GM21528 (cell line): Measurements from ENCODE around the gene ZNF394.

Experiments
- ATAC-seq: cut with Tn5 transposase; IDR thresholded peaks from one replicate; pipeline ENCODE4 v1.9.1; 2021; ENCODE audit warnings: mild to moderate bottlenecking, moderate library complexity; ENCODE audit not compliant: unreplicated experiment, low FRiP score

The ZNF394 gene

DNA sequence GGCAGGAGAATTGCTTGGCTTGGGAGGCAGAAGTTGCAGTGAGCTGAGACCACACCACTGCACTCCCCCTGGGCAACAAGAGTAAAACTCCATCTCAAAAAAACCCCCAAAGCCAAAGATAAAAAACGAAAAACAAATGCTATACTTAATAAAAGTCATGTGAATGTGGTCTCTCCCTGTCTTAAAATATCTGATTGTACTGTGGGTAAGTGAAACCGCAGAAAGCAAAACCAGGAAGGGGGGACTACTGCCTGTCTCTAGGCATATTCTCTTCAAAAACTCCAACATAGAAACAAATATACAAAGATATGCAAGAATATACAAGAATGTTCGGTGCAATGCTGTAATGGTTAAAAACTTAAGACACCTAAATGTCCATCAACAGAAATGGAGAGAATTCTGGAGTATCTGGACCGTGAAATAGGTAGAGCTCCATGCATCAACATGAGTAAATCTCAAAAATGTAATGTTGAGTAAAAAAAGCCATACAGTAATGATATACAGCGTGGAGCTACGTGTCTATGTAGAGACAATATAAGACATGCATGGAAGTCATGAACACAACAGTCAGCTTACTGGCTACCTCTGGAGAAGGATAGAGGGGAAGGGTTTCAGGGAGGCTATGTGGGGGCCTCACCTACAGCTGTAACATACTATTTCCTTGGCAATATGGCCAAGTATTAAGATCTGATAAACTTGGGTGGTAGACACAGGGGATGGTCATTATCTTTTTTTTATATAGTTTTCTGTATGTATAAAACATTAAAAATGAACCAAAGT is 2.1 kb downstream of the ZNF394 start:
- ATAC-seq = no peak

DNA sequence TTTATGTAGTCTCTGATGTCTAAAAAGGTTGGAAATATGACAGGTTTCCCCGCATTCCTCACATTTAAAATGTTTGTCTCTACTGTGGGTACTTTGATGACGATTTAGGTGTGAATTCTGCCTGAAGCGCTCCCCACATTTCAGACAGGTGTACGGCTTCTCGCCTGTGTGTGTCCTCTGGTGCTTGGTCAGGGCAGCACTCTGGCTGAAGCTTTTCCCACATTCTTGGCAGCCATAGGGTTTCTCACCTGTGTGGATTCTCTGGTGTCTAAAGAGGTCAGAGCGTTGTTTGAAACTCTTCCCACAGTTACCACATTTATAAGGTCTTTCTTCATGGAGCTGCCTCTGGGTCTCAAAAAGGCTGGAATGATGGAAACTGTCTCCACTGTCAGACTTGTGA is 6.3 kb downstream of the ZNF394 start:
- no peak for ATAC-seq

DNA sequence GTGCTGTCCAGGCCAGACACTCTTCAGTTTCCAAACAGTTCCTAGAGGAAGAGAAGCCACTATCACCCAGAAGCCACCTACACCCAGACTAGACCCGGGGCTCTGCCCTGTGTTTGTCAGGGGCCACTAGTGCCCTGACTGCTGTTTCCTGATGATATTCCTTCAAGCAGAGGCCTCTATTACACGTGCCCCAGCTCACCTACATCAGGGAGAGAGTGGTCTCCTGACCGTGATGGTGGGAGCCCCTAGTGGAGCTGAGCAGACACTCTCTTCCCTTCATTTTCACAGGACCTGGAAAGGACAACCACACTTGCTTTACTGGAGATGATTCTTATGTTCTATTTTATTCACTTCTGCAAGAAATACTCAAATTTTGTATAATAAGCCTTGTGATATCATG is 9.2 kb downstream of the ZNF394 start:
- ATAC-seq = no peak

DNA sequence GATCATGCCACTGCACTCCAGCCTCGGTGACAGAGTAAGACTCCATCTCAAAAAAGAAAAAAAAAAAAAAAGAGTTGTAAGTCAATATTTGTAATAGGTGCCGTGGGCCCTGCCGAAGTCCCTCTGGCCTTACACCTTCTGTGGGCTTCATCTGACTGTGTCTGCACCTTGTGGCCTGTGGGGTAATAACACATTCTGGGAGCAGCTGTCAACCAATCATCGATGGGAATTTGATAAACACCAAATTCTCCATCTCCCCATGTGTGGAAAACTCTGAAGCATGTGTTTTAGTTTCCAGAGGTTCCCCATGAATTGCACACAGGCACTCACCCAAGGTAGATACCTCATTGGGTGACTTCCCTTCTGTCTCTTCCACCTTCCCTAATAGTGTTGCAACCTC is 10.8 kb downstream of the ZNF394 start:
- no peak for ATAC-seq

DNA sequence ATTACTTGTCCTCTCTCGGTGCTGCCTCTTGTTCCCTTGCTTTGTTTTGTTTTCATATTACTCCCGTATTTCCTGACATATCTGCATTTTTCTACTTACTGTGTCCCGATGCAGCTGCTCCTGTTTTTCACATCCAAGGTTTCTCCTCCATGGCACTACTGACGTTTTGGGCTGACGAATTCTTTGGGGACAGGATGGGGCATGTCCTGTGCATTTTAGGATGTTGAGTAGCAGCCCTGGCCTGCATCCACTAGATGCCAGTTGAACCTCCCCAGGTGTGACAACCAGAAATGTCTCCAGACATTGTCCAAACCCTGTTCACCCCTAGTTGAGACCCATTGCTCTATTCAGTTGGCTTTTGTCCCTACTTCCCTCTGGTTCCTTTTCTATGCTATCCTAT is 15.0 kb downstream of the ZNF394 start:
- ATAC-seq = no peak

DNA sequence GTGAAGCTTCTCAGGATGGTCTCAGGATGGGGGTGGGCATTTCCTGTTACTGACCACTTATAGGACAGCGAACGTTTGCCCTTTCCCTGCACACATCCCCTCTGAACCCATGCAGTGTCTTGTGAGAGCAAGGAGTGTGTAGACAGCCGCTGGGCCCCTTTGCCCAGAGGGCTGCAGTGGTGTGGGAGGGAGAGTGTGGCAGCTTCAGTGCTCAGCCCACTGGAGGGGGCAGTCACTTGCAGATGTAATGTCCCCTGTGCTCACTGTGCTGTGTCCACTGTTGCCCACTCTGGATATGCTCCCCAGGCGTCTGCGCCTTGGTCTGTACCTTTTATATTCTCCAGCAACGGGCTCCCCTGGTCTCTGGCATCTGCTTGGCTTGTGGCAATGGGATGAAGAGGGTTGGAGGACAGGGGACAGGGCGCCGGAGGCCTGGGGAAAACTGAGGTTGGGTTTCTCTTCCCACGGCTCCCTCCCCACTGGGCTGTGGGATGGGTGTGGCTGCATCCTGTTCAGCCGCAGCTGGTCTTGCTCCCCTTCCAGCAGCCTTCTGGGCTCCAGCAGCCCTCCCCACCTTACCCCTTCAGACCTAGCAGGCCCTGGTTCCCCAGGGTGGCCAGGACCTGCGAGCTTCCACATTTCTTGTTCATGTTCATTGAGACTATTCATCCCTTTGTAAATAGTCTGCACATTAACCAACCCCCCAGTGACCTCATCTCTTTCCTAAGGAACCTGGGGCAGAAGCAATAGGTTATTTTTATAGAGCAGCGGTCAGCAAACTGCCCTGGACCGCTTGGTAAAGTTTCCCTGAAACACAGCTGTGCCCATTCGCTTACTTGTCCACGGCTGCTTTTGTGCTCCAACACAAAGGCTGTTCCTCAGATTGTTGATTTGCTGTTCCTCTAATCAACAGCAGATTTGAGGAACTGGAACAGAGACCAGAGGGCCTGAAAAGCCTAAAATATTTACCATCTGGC is 21.3 kb downstream of the ZNF394 start:
- ATAC-seq = no peak

DNA sequence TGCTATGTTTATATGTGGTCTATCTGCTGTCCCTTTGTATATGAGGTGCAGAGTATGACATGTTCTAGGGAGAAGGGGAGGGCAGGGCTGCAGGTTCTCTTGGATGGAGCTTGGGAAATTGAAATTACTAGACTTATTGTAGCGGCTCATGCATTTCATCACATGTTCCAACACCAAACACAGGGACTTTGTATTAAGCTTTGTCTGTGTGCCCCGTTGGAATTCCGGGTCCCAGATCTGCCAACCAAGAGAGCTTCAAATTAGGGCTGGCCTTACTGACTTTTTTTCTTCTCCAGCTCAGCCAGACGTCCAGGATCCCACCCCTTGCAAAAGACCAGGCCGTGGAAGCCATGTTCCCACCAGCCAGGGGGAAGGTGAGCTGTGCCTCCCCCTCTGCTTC is 24.0 kb downstream of the ZNF394 start:
- ATAC-seq = no peak

DNA sequence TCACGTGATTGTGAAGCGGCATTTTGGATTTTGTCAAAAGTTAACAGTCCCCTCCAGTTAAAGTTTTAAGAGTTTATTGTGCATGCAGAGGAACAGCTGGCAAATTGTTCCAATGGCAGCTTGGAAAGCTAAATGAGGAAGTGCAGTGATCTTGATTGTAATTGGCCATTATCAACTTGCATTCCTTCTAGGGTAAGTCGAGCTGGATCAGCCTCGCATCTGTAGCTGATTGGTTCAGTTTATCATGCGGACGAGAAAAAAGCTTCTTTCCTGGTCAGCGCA is 26.8 kb downstream of the ZNF394 start:
- peak; percentile 10 for ATAC-seq

DNA sequence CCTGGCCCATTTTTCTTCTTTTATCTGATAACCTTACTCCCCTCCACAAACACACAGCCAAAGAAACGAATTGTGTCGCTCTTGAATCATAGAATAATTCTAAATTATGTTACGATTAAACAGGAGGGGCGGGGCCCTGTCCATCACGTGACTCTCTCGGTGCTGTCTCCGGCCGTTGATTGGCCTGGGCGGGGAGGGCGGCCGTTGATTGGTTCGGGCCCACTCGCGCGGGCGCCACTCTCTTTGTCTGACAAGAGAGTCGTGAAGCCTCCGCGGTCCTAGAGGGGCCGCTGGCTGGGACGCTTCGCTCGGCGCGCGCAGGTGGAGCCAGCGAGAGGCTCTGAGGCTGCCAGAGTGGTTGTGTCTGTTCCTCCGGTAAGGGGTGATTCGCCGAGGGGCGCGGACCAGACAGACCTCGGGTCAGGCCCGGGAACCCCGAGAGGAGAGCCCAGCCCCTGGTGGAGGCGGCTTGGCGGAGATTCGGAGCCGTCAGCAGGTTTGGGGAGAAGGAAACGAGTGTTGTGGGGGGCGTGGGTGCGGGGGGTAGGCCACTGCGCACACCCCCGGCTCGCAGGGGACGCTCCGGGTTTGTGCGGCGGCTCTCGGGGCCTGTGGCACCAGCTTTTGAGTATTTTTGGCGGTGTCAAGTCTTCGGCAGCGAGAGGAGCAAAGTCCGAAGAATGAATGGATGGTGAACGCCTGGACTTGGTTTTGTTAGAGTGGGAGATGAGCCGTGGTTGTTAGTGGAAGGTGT is 27.3 kb downstream of the ZNF394 start, which contains the start of gene ZNF789:
TSS of gene ZNF789 (plus strand) at position 330 of the 754 bp plus-strand sequence. CDS start 3,567 bp downstream, outside the sequence.
- peak; percentile 91 for ATAC-seq

DNA sequence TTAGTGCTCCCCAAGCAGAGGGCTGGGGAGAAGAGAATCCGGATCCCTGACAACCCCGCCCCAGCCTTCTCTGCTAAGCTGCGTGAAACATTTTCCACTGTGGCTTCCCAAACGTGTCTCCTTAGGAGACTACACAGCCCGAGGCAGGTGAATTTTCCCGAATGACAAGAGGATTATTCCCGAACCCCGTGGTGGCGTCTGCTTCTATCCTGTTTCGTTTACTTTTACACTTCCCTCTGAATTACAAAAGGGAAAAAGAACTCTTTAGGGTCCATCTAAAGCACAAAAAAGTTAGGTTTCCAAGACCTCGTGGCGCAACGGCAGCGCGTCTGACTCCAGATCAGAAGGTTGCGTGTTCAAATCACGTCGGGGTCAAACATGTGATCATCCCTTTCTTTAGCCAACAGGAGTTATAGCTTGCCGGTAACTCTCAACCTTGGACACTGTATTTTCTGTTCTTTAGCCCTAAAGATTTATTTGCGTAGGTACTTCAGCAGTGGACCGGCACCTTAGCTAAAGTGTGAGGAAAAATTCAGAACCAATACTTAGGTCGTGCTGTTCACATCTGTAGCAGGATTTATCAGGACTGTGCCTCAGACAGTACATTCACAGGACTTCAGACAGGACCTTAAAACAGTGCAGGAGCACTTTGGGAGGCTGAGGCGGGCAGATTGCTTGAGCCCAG is 30.6 kb downstream of the ZNF394 start:
- no peak for ATAC-seq

DNA sequence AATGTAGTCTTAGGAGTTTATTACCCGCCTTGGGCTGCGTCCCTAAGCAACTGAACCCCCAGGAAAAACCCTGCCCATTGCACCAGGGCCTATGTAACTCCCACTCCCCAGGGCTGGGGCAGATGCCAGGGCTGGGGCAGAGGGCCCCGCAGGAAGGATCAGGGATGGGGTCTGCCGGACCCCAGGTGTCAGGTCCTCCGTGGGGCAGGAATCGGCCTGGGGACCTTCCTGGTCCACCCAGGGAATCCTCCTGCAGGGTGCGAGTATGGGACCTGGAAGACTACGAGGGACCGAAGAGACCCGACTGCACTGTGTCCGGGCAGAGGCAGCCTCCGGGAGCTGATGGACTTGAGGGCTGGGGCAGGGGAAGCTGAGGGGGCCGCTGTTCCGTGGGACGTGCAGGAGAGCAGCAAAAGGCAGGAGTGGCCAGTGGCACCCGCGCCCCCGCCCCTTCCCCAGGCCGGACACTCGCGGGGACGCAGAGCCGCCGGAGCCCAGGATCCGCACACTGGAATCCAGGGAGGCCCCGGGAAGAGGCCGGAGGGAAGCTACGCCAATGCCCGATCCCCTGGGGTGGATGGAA is 31.7 kb downstream of the ZNF394 start:
- ATAC-seq = no peak

DNA sequence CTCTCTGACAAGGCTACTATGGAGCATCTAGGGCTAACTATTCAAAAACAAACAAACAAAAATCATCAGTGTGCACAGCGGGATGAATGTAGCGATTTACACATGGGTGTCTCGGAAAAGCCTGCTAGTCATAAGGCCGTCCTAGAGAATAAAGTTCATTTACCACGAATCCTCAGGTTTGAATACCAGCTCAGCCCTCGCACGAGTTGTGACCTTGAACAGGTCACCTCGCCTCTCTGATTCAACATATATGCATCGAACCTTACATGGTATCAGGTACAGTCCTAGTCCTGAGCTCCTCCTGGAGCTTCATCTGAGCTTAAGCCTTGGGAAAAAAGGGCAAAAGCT is 34.7 kb downstream of the ZNF394 start:
- ATAC-seq = no peak

DNA sequence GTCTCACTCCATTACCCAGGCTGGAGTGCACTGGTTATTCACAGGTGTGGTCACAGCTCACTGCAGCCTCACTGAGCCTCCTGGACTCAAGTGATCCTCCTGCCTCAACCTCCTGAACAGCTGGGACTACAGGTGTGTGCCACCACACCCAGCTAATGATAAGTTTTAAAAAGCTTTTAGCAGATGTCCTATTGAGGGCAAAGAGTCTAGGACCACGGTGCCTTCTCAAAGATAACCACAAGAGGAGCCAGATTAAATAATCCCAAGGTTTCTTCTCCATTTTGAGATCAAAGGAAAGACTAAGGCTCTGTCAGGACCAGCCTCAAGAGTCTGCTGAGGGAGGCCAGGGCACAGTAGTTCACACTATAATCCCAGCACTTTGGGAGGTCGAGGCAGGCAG is 38.9 kb downstream of the ZNF394 start:
- ATAC-seq = no peak

DNA sequence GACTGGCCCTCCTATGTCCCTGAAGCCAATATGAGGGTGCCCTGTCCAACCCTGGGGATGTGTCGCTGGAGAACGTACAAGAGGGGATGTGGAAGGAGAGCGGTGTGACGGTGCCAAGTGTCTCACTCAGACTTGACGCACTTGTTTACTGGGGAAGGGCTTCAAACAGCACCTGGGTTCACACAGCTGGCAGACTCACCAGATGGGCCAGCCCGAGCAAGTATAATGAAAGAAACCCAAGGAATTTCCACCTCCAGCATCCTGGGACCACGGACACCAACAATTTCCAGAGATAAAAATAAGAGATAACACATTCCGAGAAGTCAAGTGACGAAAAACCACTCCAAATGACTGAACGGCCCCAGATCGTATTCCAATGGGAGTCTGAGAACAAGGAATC is 39.4 kb downstream of the ZNF394 start:
- ATAC-seq = no peak

DNA sequence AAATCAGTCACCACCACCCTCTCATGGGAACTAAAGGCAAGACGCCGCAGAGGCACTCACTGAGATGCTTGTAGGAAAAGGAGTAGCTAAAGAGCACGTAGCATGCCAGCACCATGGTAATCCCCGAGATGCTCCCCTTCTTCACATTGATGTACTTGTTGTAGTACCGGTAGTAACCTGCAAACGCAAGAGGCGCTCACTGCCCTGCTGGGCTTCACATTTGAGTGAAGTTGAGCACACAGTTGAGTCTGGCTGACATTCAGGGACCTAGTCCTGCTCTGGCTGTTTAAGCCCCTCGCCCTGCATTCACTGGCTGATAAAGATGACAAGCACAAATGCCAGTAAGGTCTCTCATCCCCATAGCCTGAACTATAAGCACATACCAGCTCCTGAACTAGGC is 41.0 kb downstream of the ZNF394 start:
- no peak for ATAC-seq

DNA sequence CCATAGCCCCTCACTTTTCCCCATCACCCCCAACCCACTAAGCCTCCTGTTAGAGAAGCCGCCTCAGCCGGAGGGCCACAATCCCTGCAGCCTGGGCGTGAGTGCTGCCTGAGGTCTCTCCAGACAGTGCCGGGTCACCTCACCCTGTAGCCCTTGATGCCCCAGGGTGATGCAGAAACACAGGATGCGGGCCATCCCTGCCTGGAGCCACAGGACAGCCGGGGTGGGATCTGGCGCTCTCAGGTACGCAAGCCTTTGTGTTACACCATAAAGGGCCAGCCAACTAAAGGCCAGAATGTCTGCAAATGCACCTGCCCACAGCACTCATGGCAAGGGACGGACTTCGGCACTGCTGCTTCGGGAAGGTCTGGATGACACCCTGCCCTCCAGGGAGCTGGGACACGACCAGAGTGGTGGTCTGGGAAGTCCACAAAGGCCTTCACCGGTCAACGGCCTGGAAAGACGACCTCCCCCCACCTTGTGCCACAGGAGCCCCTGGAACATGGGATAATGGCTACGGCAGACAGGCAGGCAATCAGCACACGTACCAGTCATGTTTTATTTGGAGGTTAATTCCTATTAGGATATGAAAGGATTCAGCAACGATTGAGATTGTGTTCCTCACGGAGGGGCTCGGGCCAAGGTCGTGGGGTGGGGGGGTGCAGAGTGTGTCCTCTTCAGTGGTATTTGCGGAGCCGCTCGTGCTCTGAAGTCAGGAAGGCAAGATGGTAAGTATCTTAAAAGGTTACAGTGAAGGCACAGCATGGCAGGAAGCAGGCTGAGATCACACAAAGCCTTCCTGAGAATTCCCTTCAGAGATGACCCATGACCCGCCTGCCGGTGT is 42.2 kb downstream of the ZNF394 start:
- ATAC-seq = no peak

DNA sequence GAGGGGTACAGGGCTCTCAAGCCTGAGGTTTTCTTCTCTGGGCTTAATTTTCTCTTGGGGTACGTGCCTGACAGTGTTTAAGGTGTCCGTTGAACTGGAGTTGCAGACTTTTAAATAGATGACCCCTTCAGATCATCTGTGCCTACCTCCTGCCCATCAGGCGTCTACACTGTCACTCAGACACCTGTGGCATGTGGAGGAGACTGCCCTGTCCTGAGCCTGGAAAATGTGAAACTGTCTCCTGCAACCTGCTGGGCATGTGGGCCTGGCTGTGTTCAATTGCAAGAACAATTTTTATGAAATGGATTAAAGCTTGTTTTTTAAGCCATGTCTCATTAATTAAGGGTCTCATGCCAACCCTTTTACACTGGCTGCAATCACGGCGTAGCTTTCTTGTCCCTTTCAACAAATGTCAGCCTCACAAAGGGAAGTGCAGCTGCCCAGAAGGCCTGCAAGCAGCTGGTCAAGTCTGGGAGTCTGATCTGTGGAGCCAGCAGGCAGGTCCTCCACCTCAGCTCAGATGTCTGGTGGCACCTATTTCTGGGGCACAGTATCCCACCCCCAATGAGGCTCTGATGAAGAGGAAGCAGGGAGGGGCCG is 42.9 kb downstream of the ZNF394 start:
- no peak for ATAC-seq

DNA sequence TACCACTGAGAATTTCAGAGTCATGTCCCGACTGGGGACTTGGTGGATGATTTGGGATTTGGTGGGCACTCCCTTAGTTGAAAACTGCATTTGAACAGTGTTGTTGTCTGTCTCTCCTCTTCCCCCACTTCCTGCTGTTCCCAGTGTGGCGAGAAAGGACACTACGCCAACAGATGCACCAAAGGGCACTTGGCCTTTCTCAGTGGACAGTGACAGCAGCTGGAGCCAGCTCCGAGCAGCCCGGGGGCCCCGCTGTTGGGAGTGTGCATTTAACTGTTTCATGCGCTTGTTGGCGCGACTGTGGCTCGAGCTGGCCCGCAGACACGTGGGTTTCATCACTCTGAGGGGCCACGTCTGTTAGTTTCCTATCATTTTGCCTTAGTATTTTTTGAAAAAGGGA is 43.8 kb downstream of the ZNF394 start:
- no peak for ATAC-seq

DNA sequence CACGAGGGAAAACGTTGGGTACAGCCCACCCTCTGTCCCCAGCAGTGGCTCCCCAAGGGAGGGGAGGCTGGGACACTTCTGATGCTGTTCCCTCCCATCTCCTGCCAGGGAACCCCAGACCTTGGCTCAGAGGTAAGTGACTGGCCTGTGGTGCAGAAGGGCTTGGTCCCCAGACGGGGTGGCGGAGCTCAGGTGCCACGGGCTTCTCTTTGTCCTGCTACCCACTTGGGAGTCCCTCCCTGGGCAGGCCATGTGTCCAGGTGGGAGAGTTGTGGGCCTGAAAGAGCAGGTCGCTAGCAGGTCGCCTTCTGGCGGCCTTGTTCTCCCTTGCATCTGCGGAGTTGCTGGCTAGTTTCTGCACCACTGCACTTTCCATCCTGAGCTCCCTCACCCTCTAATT is 44.2 kb downstream of the ZNF394 start:
- ATAC-seq = no peak
